Measurements from ENCODE around the gene DESI1. TPM values are rescaled to one million over a fixed set of nuclear protein-coding genes. Genes with fewer than 3 reads are reported as not detected.
"Not testable (repeated sequence)": the region's sequence is repeated elsewhere in the genome, so short reads cannot be mapped to it uniquely, and the experiment has no call there.

The DESI1 gene
- polyA plus RNA-seq, 1 donor = 20.1 TPM

GRCh38 chr22:41585898-41586297, 34.9 kb downstream of the DESI1 start:
- DNase-seq = no peak

GRCh38 chr22:41584881-41585280, 36.0 kb downstream of the DESI1 start:
- no peak for DNase-seq

- no peak for DNase-seq
Observed at GRCh38 chr22:41582694-41583093, 38.1 kb downstream of the DESI1 start.

- no peak for DNase-seq
Observed at GRCh38 chr22:41579997-41580355, 40.9 kb downstream of the DESI1 start.

GRCh38 chr22:41579297-41579996, 41.4 kb downstream of the DESI1 start:
- no peak for DNase-seq

- no peak for DNase-seq
Observed at GRCh38 chr22:41578818-41579217, 42.0 kb downstream of the DESI1 start.

GRCh38 chr22:41578114-41578513, 42.7 kb downstream of the DESI1 start:
- DNase-seq = no peak

- peak; percentile 29 for DNase-seq
Observed at GRCh38 chr22:41576877-41577276, 44.0 kb downstream of the DESI1 start.

- no peak for DNase-seq
Observed at GRCh38 chr22:41575533-41575932, 45.3 kb downstream of the DESI1 start.

GRCh38 chr22:41574847-41575381, 45.9 kb downstream of the DESI1 start:
- DNase-seq = peak; percentile 59

- no peak for DNase-seq
Observed at GRCh38 chr22:41573677-41574076, 47.2 kb downstream of the DESI1 start.

- DNase-seq = not testable (repeated sequence)
Observed at GRCh38 chr22:41572305-41572704, 48.5 kb downstream of the DESI1 start.

- no peak for DNase-seq
Observed at GRCh38 chr22:41571786-41572185, 49.1 kb downstream of the DESI1 start.

GRCh38 chr22:41570221-41570620, 50.6 kb downstream of the DESI1 start:
- DNase-seq = no peak

- DNase-seq = no peak
Observed at GRCh38 chr22:41568811-41569210, 52.0 kb downstream of the DESI1 start.

- DNase-seq = no peak
Observed at GRCh38 chr22:41567512-41567768, 53.4 kb downstream of the DESI1 start.

GRCh38 chr22:41565403-41566054, 55.3 kb downstream of the DESI1 start:
- no peak for DNase-seq

GRCh38 chr22:41564563-41564962, 56.3 kb downstream of the DESI1 start:
- no peak for DNase-seq

- no peak for DNase-seq
Observed at GRCh38 chr22:41563051-41563711, 57.7 kb downstream of the DESI1 start.

- DNase-seq = no peak
Observed at GRCh38 chr22:41562461-41562860, 58.4 kb downstream of the DESI1 start.

GRCh38 chr22:41561788-41562187, 59.1 kb downstream of the DESI1 start:
- DNase-seq = no peak

GRCh38 chr22:41561335-41561734, 59.5 kb downstream of the DESI1 start:
- no peak for DNase-seq

GRCh38 chr22:41560095-41560471, 60.8 kb downstream of the DESI1 start:
- DNase-seq = no peak

GRCh38 chr22:41558241-41558630, 62.6 kb downstream of the DESI1 start:
- DNase-seq = not testable (repeated sequence)
